ENCODE data around the gene RAP1B.

GRCh38 chr12:68638721-68639395, 28.2 kb downstream of the RAP1B start:
- TF ChIP-seq BHLHE40 (IDR thresholded peaks at IDR 0.05; ENCODE audit: borderline replicate concordance) = no peak
- TF ChIP-seq SP1 (IDR thresholded peaks at IDR 0.05) = no peak
- TF ChIP-seq NFRKB (IDR thresholded peaks at IDR 0.05) = no peak
- TF ChIP-seq L3MBTL2 (conservative IDR thresholded peaks at IDR 0.05) = no peak
- TF ChIP-seq FOXM1 (IDR thresholded peaks at IDR 0.05; ENCODE audit: borderline replicate concordance) = no peak
- TF ChIP-seq ELF4 (IDR thresholded peaks at IDR 0.05) = no peak
- TF ChIP-seq SUZ12 (IDR thresholded peaks at IDR 0.05) = no peak
- TF ChIP-seq TARDBP (IDR thresholded peaks at IDR 0.05) = no peak
- TF ChIP-seq LEF1 (IDR thresholded peaks at IDR 0.05; ENCODE audit: borderline replicate concordance) = no peak
- no peak for TF ChIP-seq FOXK2 (IDR thresholded peaks at IDR 0.05)
- no peak for TF ChIP-seq HDGF (IDR thresholded peaks at IDR 0.05; ENCODE audit: borderline replicate concordance)
- TF ChIP-seq ZNF384 (IDR thresholded peaks at IDR 0.05) = no peak
- no peak for TF ChIP-seq ARNT (IDR thresholded peaks at IDR 0.05)
- TF ChIP-seq FOXA1 (IDR thresholded peaks at IDR 0.05) = no peak

Data from HEK293T (cell line).